HG03135 (cell line): ENCODE measurements around the gene SYT5.
"Not testable (repeated sequence)": the region's sequence is repeated elsewhere in the genome, so short reads cannot be mapped to it uniquely, and the experiment has no call there.

Experiments
- ATAC-seq: cut with Tn5 transposase; IDR thresholded peaks from one replicate; pipeline ENCODE4 v1.9.1; 2021; ENCODE audit warnings: mild to moderate bottlenecking, moderate library complexity; ENCODE audit not compliant: unreplicated experiment

The SYT5 gene

GRCh38 chr19:55208880-55209692 lies 29.0 kb upstream of the SYT5 start, which contains the start of gene PTPRH:
Gene PTPRH, minus strand, starts transcription at chr19:55209501. Its CDS starts 68 bp downstream, at chr19:55209433.
- no peak for ATAC-seq

DNA sequence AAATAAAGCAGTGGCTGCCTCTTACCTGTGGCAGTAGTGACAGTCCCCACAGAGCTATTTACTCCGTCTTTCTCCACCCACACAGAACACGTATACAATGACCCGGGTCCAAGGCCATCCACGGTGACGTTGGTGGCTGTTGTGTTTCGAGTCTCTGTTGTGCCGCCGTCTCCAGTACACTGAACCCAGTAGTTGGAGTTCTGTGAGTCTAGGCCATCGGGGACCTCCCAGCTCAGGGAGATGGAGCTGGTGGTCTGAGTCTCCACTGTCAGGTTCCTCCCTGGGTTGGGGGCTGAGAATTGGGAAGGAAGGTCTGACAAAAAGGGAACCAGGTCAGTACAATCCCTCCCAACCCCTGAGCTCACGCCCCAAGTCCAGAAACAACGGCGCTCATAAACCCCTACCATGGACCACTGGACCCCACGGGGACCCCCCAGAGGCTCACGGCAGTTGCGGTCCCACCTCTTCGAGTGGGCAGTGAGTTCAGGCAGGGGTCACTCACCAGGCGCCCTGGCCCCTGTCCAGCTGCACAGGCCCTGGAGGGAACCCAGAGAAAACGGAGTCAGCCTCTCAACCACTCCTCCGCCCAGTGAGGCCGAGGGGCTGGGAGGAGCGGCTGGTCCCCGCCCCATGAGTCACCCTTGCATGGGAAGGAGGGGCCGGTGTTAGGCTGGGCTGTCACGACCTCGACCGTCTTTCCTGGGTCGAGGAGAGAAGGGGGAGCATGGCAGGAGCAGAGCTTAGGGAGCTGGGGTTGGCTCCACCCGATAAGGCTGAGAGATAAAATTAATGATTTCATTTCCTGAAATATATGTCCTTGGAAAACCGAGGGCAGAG lies 26.8 kb upstream of the SYT5 start:
- no peak for ATAC-seq

DNA sequence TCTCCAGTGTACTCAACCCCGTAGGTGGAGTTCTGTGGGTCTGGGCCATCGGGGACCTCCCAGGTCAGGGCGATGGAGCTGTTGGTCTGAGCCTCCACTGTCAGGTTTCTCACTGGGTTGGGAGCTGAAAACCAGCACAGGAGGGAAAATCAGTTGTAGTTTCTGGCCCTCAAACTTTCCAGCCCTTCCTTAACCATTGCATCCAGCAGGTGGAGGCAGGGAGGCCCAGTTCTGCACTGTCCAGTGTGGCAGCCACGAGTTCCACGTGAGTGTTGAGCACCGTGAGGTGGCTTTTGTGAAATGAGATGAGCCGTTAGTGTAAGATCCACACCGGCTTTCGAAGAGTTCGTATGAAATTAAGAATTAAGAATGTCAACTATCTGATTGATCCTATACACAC lies 22.1 kb upstream of the SYT5 start:
- not testable (repeated sequence) for ATAC-seq

GRCh38 chr19:55199620-55200204 lies 19.6 kb upstream of the SYT5 start:
- no peak for ATAC-seq

DNA sequence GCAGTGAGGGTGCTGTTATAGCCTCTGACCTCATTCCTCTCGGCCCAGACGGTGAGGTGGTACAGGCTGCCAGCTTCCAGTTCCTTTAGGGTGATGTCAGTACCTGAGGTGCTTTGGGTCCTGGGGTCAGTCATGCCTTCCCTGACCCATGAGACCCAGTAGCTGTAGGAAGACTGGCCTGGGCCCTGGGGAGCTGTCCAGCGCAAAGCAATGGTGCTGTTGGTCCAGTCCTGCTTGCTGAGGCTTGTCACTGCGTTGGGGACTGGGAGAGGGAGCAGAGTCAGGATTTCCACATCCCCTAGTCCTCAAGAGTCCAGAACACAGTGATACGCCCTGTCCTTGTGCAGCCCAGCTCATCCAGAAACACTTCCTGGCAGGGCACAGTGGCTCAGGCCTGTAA lies 18.6 kb upstream of the SYT5 start:
- ATAC-seq = no peak

GRCh38 chr19:55197528-55197927 lies 17.4 kb upstream of the SYT5 start:
- ATAC-seq = no peak

GRCh38 chr19:55196803-55197202 lies 16.7 kb upstream of the SYT5 start:
- no peak for ATAC-seq

GRCh38 chr19:55193481-55193880 lies 13.4 kb upstream of the SYT5 start:
- no peak for ATAC-seq

GRCh38 chr19:55189403-55189835 lies 9.3 kb upstream of the SYT5 start:
- no peak for ATAC-seq

GRCh38 chr19:55188625-55189024 lies 8.5 kb upstream of the SYT5 start:
- no peak for ATAC-seq

- no peak for ATAC-seq
Measured at GRCh38 chr19:55186080-55186479, 6.0 kb upstream of the SYT5 start.

- ATAC-seq = no peak
Measured at GRCh38 chr19:55181740-55182139, 1.7 kb upstream of the SYT5 start.

DNA sequence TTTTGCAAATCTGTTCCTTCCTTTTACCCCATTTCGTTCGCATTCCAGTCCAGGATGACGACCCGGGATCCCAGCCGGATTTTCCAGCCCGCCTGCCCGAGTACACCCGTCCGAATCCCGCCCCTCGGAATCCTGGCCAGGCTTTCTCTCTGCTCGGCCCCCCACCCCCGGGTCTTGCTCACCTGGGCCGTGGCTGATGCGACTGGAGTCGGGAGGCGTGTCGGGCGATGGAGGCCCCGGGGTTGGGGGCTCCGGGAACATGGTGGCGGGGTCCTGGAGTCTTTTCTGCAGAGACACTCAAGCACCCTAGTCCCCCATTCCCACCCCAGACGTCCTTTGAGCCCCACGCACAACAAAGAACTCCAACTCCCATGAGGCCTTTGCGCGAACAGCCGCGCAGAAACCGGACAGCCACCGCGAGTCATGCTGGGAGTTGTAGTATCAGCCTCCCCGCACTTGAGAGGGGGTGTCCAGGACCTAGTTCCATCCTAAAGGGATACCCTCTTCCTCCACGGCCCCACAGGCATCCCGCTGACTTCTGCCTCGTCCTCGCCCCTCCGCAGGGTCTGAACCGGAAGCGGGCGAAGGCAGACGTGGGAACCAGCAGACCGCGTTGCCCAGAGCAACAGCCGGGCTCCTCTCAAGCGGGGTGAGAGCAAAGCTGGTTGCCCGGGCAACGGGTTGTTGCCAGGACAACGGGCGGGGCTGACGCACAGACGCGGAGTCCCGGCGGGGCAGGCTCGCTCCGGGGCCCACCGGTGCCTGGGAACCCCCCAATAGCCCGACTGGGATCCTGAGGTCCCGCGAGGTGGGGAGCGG lies 1.1 kb downstream of the SYT5 start:
- peak; percentile 79 for ATAC-seq

GRCh38 chr19:55176076-55176475 lies 4.0 kb downstream of the SYT5 start:
- no peak for ATAC-seq

DNA sequence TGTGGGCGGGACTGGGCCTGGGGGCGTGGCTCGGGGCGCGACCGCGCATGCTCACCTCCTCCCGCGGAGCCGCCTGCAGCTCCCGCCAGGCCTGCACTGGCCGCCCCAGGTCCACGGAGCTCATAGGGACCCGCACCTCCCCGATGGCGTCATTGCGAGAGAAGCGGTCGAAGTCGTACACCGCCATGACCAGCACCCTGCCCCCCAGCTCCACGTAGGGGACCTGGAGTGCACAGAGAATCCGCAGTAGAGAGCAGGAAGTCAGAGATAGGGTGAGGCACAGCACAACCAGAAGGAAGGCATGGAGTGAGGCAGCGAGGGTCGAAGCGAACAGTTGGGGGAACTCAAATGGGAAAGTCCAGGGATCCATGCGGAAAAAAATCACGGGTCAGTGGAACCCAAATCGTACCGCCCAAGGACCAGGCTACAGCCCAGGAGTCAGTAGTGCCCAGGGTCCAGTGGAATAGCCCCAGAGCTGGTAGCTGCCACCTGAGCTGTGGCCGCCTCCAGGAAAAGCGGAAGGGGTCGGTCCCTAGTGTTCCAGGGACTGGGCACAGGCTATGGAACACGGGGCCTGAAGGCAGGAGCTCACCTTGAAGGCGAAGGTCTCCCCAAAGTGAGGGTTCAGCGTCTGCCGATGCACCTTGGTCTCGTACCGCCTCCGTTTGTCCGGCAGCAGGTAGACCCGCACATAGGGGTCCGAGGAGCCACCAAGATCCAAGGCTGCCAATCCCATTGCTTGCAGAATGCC lies 4.8 kb downstream of the SYT5 start:
- ATAC-seq = no peak

DNA sequence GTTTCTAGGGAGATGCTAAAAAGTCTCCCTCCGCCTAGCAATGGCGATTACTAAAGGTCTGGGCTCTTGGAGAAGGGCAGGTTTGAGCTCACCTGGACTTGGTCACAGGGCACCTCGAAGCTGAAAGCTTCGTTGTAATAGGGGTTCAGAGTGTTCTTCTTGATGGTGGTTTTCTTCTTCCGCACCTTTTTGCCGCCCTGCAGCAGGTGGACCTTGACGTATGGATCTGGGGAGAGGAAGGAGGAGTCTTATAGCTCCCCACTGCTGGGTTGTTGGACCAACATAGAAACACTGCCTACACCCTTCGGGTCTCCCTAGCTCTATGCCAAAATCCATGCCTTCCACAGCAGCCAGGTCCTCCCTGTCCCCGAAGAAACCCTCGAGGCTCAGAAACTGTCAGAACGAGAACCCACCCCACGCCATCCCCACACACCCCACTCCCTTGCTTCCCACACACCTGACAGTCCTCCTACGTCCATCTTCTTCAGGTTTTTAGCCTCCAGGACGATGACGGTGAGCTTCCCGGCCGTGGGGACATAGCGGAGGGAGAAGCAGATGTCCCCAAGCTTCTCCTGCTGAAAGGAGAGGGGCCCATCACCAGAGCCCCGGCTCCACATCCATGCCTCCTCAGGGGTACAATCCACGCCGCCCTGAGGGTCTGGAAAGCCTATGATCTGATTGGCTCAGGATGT lies 5.5 kb downstream of the SYT5 start:
- no peak for ATAC-seq

DNA sequence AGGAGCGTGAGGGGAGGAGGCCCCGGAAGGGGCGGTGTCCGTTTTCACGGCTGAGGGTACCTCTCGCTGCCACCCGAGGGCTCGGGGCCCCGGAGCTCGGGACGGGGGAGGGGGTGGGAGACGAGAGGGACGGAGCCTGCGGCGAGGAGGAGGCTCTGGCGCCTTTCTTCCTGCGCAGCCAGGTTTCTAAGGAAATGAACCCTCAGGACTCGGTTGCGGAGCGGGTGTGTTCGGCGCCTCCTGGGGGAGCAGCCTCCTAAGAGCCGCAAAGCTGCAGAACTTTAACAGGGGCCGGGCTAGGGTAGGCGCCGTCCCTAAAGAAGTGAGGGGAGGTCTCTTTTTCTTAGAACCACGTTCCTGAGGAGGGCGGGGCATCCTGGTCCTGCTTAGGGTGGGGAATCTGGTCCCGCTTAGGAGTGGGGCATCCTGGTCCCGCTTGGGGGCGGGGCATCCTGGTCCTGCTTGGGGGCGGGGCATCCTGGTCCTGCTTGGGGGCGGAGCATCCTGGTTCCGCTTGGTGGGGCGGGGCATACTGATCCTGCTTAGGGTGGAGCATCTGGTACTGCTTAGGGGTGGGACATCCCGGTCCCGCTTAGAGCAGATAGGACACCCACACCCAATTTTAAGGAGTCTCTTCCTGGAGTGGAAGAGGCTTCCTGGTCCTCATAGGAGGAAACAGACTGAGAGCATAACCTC lies 6.2 kb downstream of the SYT5 start:
- ATAC-seq = no peak

DNA sequence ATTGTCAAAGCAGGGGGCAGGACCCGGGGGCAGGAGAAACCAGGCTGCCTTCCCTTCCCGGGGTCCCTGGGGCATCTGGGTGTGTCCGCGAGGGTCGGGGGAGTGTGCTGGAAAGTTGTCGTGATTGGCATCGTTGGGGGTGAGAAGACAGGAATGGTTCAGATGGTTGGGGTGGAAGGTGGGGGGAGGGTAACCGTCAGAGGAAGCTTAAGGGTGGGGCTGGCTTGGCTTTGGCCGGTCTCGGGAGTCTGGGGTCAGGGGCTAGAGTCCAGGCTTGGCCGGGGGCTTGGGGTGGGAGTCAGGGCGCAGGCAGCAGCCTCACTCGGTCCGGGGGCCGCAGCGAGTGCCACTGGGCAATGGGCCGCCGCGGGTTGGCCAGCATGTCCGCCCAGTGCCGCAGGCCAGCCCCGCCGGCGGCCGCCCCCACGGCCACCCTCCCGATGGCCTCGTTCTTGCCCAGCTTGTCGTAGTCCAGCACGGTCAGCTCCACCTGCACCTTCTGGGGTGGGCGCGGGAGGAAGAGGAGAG lies 6.8 kb downstream of the SYT5 start:
- no peak for ATAC-seq

GRCh38 chr19:55172741-55173140 lies 7.3 kb downstream of the SYT5 start:
- ATAC-seq = no peak
